ENCODE results near the gene CHST9.
"Not testable (repeated sequence)": the region's sequence is repeated elsewhere in the genome, so short reads cannot be mapped to it uniquely, and the experiment has no call there.

Gene CHST9

GRCh38 chr18:27165412-27165811 is 19.7 kb downstream of the CHST9 start:
- no peak for DNase-seq

- DNase-seq = no peak
These were observed 20.2 kb downstream of the CHST9 start for GRCh38 chr18:27164905-27165304.

GRCh38 chr18:27163197-27163716 is 21.9 kb downstream of the CHST9 start:
- DNase-seq = peak; percentile 3

- not testable (repeated sequence) for DNase-seq
These were observed 35.9 kb downstream of the CHST9 start for GRCh38 chr18:27149240-27149639.

- DNase-seq = no peak
These were observed 40.4 kb downstream of the CHST9 start for GRCh38 chr18:27144672-27145071.

GRCh38 chr18:27143580-27144287 is 41.4 kb downstream of the CHST9 start:
- DNase-seq = no peak

GRCh38 chr18:27142891-27143290 is 42.2 kb downstream of the CHST9 start:
- DNase-seq = no peak

- no peak for DNase-seq
These were observed 43.2 kb downstream of the CHST9 start for GRCh38 chr18:27141876-27142275.

GRCh38 chr18:27138079-27138478 is 47.0 kb downstream of the CHST9 start:
- no peak for DNase-seq

- DNase-seq = no peak
These were observed 48.9 kb downstream of the CHST9 start for GRCh38 chr18:27136208-27136535.

- no peak for DNase-seq
These were observed 49.5 kb downstream of the CHST9 start for GRCh38 chr18:27135504-27136207.

GRCh38 chr18:27130065-27130630 is 55.0 kb downstream of the CHST9 start:
- no peak for DNase-seq

- no peak for DNase-seq
These were observed 60.9 kb downstream of the CHST9 start for GRCh38 chr18:27124196-27124595.

- no peak for DNase-seq
These were observed 64.0 kb downstream of the CHST9 start for GRCh38 chr18:27121108-27121507.

GRCh38 chr18:27120246-27120645 is 64.9 kb downstream of the CHST9 start:
- DNase-seq = no peak

GRCh38 chr18:27118973-27119372 is 66.1 kb downstream of the CHST9 start:
- no peak for DNase-seq

GRCh38 chr18:27114842-27115241 is 70.3 kb downstream of the CHST9 start:
- DNase-seq = no peak

GRCh38 chr18:27113358-27113757 is 71.8 kb downstream of the CHST9 start:
- DNase-seq = no peak

- no peak for DNase-seq
These were observed 74.8 kb downstream of the CHST9 start for GRCh38 chr18:27110319-27110718.

GRCh38 chr18:27109451-27109850 is 75.7 kb downstream of the CHST9 start:
- no peak for DNase-seq

GRCh38 chr18:27108842-27109241 is 76.3 kb downstream of the CHST9 start:
- DNase-seq = no peak

GRCh38 chr18:27104743-27105142 is 80.4 kb downstream of the CHST9 start:
- no peak for DNase-seq

GRCh38 chr18:27094621-27095020 is 90.5 kb downstream of the CHST9 start:
- DNase-seq = no peak

- DNase-seq = not testable (repeated sequence)
These were observed 91.8 kb downstream of the CHST9 start for GRCh38 chr18:27093290-27093689.

Measured in SHP77 treated with DMSO at 0.1 percent for 48 hours (cell line).